GM12878 (cell line): ENCODE measurements around the gene THADA. TPM values are rescaled to one million over a fixed set of nuclear protein-coding genes. Genes with fewer than 3 reads are reported as not detected.

Experiments used
- ATAC-seq: fragments of 200-7000 bp; cut with Tn5 transposase; 3 replicates; pipeline ENCODE4 v1.9.1; 2020; ENCODE audit warnings: mild to moderate bottlenecking, moderate library complexity
- BruUV-seq: library from RNA; stranded (reverse); fragments of 400-500 nt; replicated peaks from 2 replicates; lab custom pipeline; 2021; lab: Mats Ljungman, UMichigan
- CTCF ChIA-PET: fragments of 300-600 bp; sonication (Branson Sonifier 250); formaldehyde crosslinking; extraction: SDS; loops from one replicate; lab custom pipeline; 2021; ENCODE audit warnings: inconsistent platforms; lab: Yijun Ruan, JAX
- POLR2A ChIA-PET: fragments of 350-600 bp; formaldehyde crosslinking; extraction: SDS; loops from one replicate; lab custom pipeline; 2021; ENCODE audit warnings: inconsistent platforms; lab: Charles Lee
- RAD21 ChIA-PET: fragments of 300-600 bp; sonication (Branson Sonifier 250); formaldehyde crosslinking; loops from one replicate; lab custom pipeline; 2023; ENCODE audit warnings: antibody characterized with exemption; ENCODE audit not compliant: unreplicated experiment; lab: Charles Lee
- SMC1A ChIA-PET: fragments of 300-600 bp; sonication (Branson Sonifier 250); formaldehyde crosslinking; loops from one replicate; lab custom pipeline; 2023; ENCODE audit not compliant: unreplicated experiment, uncharacterized antibody; lab: Charles Lee
- DNase-seq: peaks from one replicate; pipeline ENCODE4 v3.0.0-alpha.2; 2011; ENCODE audit warnings: low read depth, low spot score
- FAIRE-seq: peaks from 3 replicates; lab custom pipeline; 2011; peaks lifted over from hg19 to GRCh38; lab: Jason Lieb, UNC
- H2AFZ ChIP-seq: 2 replicates; pipeline ENCODE4 v1.6.0; 2011; ENCODE audit warnings: low read depth, low read length, control low read depth; ENCODE audit not compliant: control insufficient read depth
- H3K27ac ChIP-seq: 2 replicates; pipeline ENCODE4 v1.5.1; 2011; ENCODE audit warnings: control low read depth; ENCODE audit not compliant: control insufficient read depth, insufficient read depth
- H3K27me3 ChIP-seq, 2 experiments: replicated peaks in 1 of 2; 2 replicates each; pipeline versions ENCODE4 v1.6.0 to v1.6.1; 2011; ENCODE audit warnings: low read length in 1 of 2; ENCODE audit not compliant: control insufficient read depth in 2 of 2, insufficient read depth in 2 of 2
- H3K36me3 ChIP-seq, 2 experiments: 2 replicates each; pipeline ENCODE4 v1.5.1; 2011; ENCODE audit warnings: low read length in 1 of 2; ENCODE audit not compliant: control insufficient read depth in 2 of 2, insufficient read depth in 2 of 2
- H3K4me1 ChIP-seq: 2 replicates; pipeline ENCODE4 v1.6.1; 2011; ENCODE audit warnings: mild to moderate bottlenecking, low read length, moderate library complexity, mixed read lengths; ENCODE audit not compliant: control insufficient read depth, insufficient read depth
- H3K4me2 ChIP-seq: 2 replicates; pipeline ENCODE4 v1.6.0; 2011; ENCODE audit warnings: control low read depth; ENCODE audit not compliant: control insufficient read depth, insufficient read depth
- H3K4me3 ChIP-seq: fragments of 200-600 bp; sonication (generic); 2 replicates; pipeline ENCODE4 v1.5.1; 2016
- H3K79me2 ChIP-seq: 2 replicates; pipeline ENCODE4 v1.6.0; 2011; ENCODE audit warnings: low read length; ENCODE audit not compliant: control insufficient read depth, insufficient read depth
- H3K9ac ChIP-seq: 2 replicates; pipeline ENCODE4 v1.8.0; 2011; ENCODE audit warnings: low read length, control low read depth, mixed read lengths; ENCODE audit not compliant: control insufficient read depth, insufficient read depth
- H3K9me3 ChIP-seq: replicated peaks from 3 replicates; pipeline ENCODE4 v1.5.1; 2011; ENCODE audit warnings: mild to moderate bottlenecking, low read length; ENCODE audit not compliant: control insufficient read depth, insufficient read depth
- H4K20me1 ChIP-seq: 2 replicates; pipeline ENCODE4 v1.6.0; 2011; ENCODE audit not compliant: control insufficient read depth, insufficient read depth
- ATF7 ChIP-seq: fragments of 450-650 bp; IDR thresholded peaks from 2 replicates; pipeline ENCODE4 v1.6.1; 2016; ENCODE audit warnings: low read depth, mild to moderate bottlenecking
- CUX1 ChIP-seq: IDR thresholded peaks from 2 replicates; pipeline ENCODE4 v1.6.1; 2012; ENCODE audit warnings: improper control_type of control experiment, low read depth, low read length; ENCODE audit not compliant: insufficient replicate concordance
- IKZF1 ChIP-seq: fragments of 450-650 bp; conservative IDR thresholded peaks from 2 replicates; pipeline ENCODE4 v1.6.1; 2017; ENCODE audit warnings: antibody characterized with exemption, mild to moderate bottlenecking
- IKZF2 ChIP-seq, 2 experiments: fragments of 450-650 bp; IDR thresholded peaks; 2 replicates each; pipeline ENCODE4 v1.6.1; 2017; ENCODE audit warnings: mild to moderate bottlenecking in 2 of 2, moderate library complexity in 2 of 2
- MTA2 ChIP-seq: fragments of 450-650 bp; IDR thresholded peaks from 2 replicates; pipeline ENCODE4 v1.6.1; 2016; ENCODE audit warnings: low read depth, mild to moderate bottlenecking, moderate library complexity
- SUPT20H ChIP-seq: IDR thresholded peaks from 2 replicates; pipeline ENCODE4 v1.6.1; 2011; ENCODE audit warnings: low read depth, mild to moderate bottlenecking, low read length, moderate library complexity, borderline replicate concordance; ENCODE audit not compliant: control insufficient read depth
- YBX1 ChIP-seq: fragments of 450-650 bp; IDR thresholded peaks from 2 replicates; pipeline ENCODE4 v1.6.1; 2016; ENCODE audit warnings: antibody characterized with exemption
- ZNF24 ChIP-seq: fragments of 450-650 bp; IDR thresholded peaks from 2 replicates; pipeline ENCODE4 v1.6.1; 2017; ENCODE audit warnings: antibody characterized with exemption, mild to moderate bottlenecking
- WGBS: methylation state at CpG from one replicate; pipeline ENCODE4 v1.1.6; 2016; ENCODE audit warnings: low lambda C conversion rate; ENCODE audit not compliant: insufficient replicate concordance, insufficient coverage; ENCODE audit errors: missing lambda C conversion rate; 5-methylcytosine and 5-hydroxymethylcytosine counted together
- in situ Hi-C: fragments of 300-500 bp; cut with MboI; formaldehyde crosslinking; loops from 9 replicates; pipeline ENCODE4 v1.14.3; 2018; ENCODE audit warnings: mixed read lengths
- intact Hi-C: fragments of 100-400 bp; cut with micrococcal nuclease; formaldehyde crosslinking; loops from one replicate; pipeline ENCODE4 v1.14.2; 2022; ENCODE audit not compliant: unreplicated experiment
- polyA plus RNA-seq, 11 experiments: library from polyadenylated mRNA; depleted of rRNA in 4 of 11; unstranded in 6 of 11; stranded (reverse) in 5 of 11; fragments of >200 nt; fragmentation: Nextera tagmentation in 4 of 11; fragmentation: Illumina TruSeq in 1 of 11; extraction: Ambion mirVana in 4 of 11; extraction: Trizol in 1 of 11; gene quantifications; 1 replicate in 1 of 11; 2 replicates in 10 of 11; pipeline versions ENCODE4 v1.2.1 to v1.2.3, GENCODE V29; 2011 to 2016; ENCODE audit warnings: inconsistent platforms in 2 of 11, missing spikeins in 2 of 11, low read depth in 1 of 11
- total RNA-seq, 4 experiments: library from RNA; depleted of rRNA in 3 of 4; stranded (reverse); fragments of >200 nt in 3 of 4; fragmentation: Illumina TruSeq in 1 of 4; extraction: Trizol in 1 of 4; gene quantifications; 2 replicates each; pipeline versions ENCODE4 v1.2.1 to v1.2.3, GENCODE V29; 2013 to 2021
- TF ChIP-seq, protein P1 (sequence below): fragments of 450-650 bp; IDR thresholded peaks from 2 replicates; pipeline ENCODE4 v1.6.1; 2017; ENCODE audit warnings: low read depth, mild to moderate bottlenecking, moderate library complexity

THADA gene
- total and polyA plus RNA-seq, 10 of the 15 experiments (the other 5 are each of a cell fraction or from before 2014, with no cell fraction given) = 14.6 to 33.2 (median 23.2) TPM

DNA sequence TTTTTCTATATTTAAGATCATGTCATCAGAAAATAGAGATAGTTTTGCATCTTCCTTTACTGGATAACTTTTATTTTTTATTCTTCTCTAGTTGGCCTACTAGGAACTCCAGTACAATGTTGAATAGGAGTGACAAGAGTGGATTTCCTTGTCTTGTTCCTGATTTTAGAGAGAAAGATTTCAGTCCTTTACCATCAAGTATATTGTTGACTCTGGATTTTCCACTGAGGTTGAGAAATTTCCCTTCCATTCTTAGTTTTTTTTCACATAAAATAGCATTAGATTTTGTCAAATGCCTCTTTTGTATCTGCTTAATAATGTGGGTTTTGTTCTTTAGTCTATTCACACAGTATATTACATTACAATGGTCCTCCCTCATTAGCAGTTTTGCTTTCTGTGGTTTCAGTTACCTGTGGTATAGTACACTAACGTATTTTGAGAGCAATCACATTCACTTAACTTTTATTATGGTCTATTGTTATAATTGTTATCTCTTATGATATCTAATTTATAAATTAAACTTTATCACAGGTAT, 105.5 kb downstream of the THADA start:
- no peaks in the 10 kb centered on the region for H3K4me1 ChIP-seq
- H3K9ac ChIP-seq = no peak overlapping the region
- intact Hi-C loops (loop anchor here (2.0 kb wide), 1 partner anchor 50 kb away; no protein-coding TSS in a partner anchor), in situ Hi-C loops (no loop called here)
- no peak overlapping the region for H3K4me3 ChIP-seq
- DNase-seq = no peak
- no peaks in the 10 kb centered on the region; a peak in 1 of 4 replicates for H3K36me3 ChIP-seq
- H2AFZ ChIP-seq = no peak overlapping the region
- CTCF ChIA-PET = interaction anchor here (0.7 to 1.7 kb wide), 7 partner anchors 28 to 543 kb away, joined by 3 to 12 read pairs (median 5); no protein-coding TSS in a partner anchor
- H3K79me2 ChIP-seq = no peaks in the 10 kb centered on the region
- RAD21 ChIA-PET = interaction anchor here (1.0 to 1.4 kb wide), 3 partner anchors 9 to 262 kb away, joined by 3 to 5 read pairs (median 3); no protein-coding TSS in a partner anchor
- BruUV-seq = no TSS peak
- H3K4me2 ChIP-seq = no peak overlapping the region
- peak; percentile 26 to 53; a peak in 2 of 4 replicates for TF ChIP-seq IKZF2 (IDR thresholded peaks at IDR 0.05)
- TF ChIP-seq IKZF1 = no peak
- peak; percentile 48; the same call in 1 of the 2 replicates for TF ChIP-seq ZNF24
- peak; percentile 36 for TF ChIP-seq CUX1
- no peak for TF ChIP-seq SUPT20H
- peak; percentile 96 for TF ChIP-seq MTA2
- TF ChIP-seq, protein P1, sequence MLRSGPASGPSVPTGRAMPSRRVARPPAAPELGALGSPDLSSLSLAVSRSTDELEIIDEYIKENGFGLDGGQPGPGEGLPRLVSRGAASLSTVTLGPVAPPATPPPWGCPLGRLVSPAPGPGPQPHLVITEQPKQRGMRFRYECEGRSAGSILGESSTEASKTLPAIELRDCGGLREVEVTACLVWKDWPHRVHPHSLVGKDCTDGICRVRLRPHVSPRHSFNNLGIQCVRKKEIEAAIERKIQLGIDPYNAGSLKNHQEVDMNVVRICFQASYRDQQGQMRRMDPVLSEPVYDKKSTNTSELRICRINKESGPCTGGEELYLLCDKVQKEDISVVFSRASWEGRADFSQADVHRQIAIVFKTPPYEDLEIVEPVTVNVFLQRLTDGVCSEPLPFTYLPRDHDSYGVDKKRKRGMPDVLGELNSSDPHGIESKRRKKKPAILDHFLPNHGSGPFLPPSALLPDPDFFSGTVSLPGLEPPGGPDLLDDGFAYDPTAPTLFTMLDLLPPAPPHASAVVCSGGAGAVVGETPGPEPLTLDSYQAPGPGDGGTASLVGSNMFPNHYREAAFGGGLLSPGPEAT = peak; percentile 63; the same call in 1 of the 2 replicates
- peak; percentile 26; the same call in 1 of the 2 replicates for TF ChIP-seq ATF7
- no peak for TF ChIP-seq YBX1
- no peaks in the 10 kb centered on the region for H3K27me3 ChIP-seq
- H3K9me3 ChIP-seq = no peaks in the 10 kb centered on the region
- FAIRE-seq = no peak
- SMC1A ChIA-PET = interaction anchor here (0.6 to 6.1 kb wide), 8 partner anchors 8 to 237 kb away, joined by 3 to 47 read pairs (median 3); no protein-coding TSS in a partner anchor
- no peaks in the 10 kb centered on the region for H4K20me1 ChIP-seq
- POLR2A ChIA-PET = interaction anchor here (0.5 to 1.6 kb wide), 4 partner anchors 38 to 612 kb away, joined by 3 to 5 read pairs (median 4); no protein-coding TSS in a partner anchor
- peak; percentile 78 for ATAC-seq
- no peak overlapping the region for H3K27ac ChIP-seq
- 92% methylated on average over 1 of the region's 1 CpG for WGBS
